ENCODE data around the gene ZKSCAN2.

Gene ZKSCAN2

GRCh38 chr16:25257470-25257955 is at the start of gene ZKSCAN2:
TSS of gene ZKSCAN2 (minus strand) at chr16:25257845. CDS start at chr16:25257127, 718 bp downstream.
- peak; percentile 73 for DNase-seq

GRCh38 chr16:25299792-25300590 is 42.3 kb upstream of the ZKSCAN2 start:
- no peak for DNase-seq

- no peak for DNase-seq
These were observed 40.7 kb upstream of the ZKSCAN2 start for GRCh38 chr16:25298165-25298872.

GRCh38 chr16:25297151-25297787 is 39.6 kb upstream of the ZKSCAN2 start:
- DNase-seq = no peak

GRCh38 chr16:25291580-25291979 is 33.9 kb upstream of the ZKSCAN2 start:
- no peak for DNase-seq

GRCh38 chr16:25289466-25289865 is 31.8 kb upstream of the ZKSCAN2 start:
- DNase-seq = no peak

GRCh38 chr16:25279491-25279890 is 21.8 kb upstream of the ZKSCAN2 start:
- no peak for DNase-seq

GRCh38 chr16:25271421-25271820 is 13.8 kb upstream of the ZKSCAN2 start:
- no peak for DNase-seq

- peak; percentile 19 for DNase-seq
These were observed 12.9 kb upstream of the ZKSCAN2 start for GRCh38 chr16:25270577-25270976.

GRCh38 chr16:25269879-25270278 is 12.2 kb upstream of the ZKSCAN2 start:
- DNase-seq = no peak

- DNase-seq = no peak
These were observed 8.3 kb upstream of the ZKSCAN2 start for GRCh38 chr16:25265968-25266367.

- DNase-seq = no peak
These were observed 7.0 kb upstream of the ZKSCAN2 start for GRCh38 chr16:25264597-25264996.

- no peak for DNase-seq
These were observed 2.8 kb upstream of the ZKSCAN2 start for GRCh38 chr16:25260416-25260815.

GRCh38 chr16:25258861-25259179 is 1.2 kb upstream of the ZKSCAN2 start:
- DNase-seq = no peak

GRCh38 chr16:25257956-25258860 is 563 bp upstream of the ZKSCAN2 start:
- DNase-seq = peak; percentile 92

GRCh38 chr16:25256695-25257469 is 763 bp downstream of the ZKSCAN2 start:
- peak; percentile 13 for DNase-seq

GRCh38 chr16:25253322-25253721 is 4.3 kb downstream of the ZKSCAN2 start:
- no peak for DNase-seq

GRCh38 chr16:25250467-25250866 is 7.2 kb downstream of the ZKSCAN2 start:
- no peak for DNase-seq

GRCh38 chr16:25235991-25236390 is 21.7 kb downstream of the ZKSCAN2 start:
- DNase-seq = no peak

GRCh38 chr16:25228372-25228771 is 29.3 kb downstream of the ZKSCAN2 start:
- no peak for DNase-seq

GRCh38 chr16:25224731-25225319 is 32.8 kb downstream of the ZKSCAN2 start:
- no peak for DNase-seq
